ENCODE results near the gene MAML2.
"Not testable (repeated sequence)": the region's sequence is repeated elsewhere in the genome, so short reads cannot be mapped to it uniquely, and the experiment has no call there.

The MAML2 gene

GRCh38 chr11:96271352-96271751 lies 71.6 kb downstream of the MAML2 start:
- DNase-seq (ENCODE audit: low read depth), result not testable (repeated sequence)

GRCh38 chr11:96268527-96268926 lies 74.5 kb downstream of the MAML2 start:
- not testable (repeated sequence) for DNase-seq (ENCODE audit: low read depth)

GRCh38 chr11:96267496-96268032 lies 75.4 kb downstream of the MAML2 start:
- DNase-seq (ENCODE audit: low read depth), result no peak

- no peak for DNase-seq (ENCODE audit: low read depth)
These were observed 75.9 kb downstream of the MAML2 start for GRCh38 chr11:96267001-96267495.

- DNase-seq (ENCODE audit: low read depth), result no peak
These were observed 77.0 kb downstream of the MAML2 start for GRCh38 chr11:96265972-96266371.

- DNase-seq (ENCODE audit: low read depth), result no peak
These were observed 77.7 kb downstream of the MAML2 start for GRCh38 chr11:96265220-96265737.

GRCh38 chr11:96264364-96264763 lies 78.6 kb downstream of the MAML2 start:
- DNase-seq (ENCODE audit: low read depth), result no peak

- peak; percentile 61 for DNase-seq (ENCODE audit: low read depth)
These were observed 79.7 kb downstream of the MAML2 start for GRCh38 chr11:96263238-96263763.

GRCh38 chr11:96260532-96260931 lies 82.5 kb downstream of the MAML2 start:
- DNase-seq (ENCODE audit: low read depth), result no peak

GRCh38 chr11:96260067-96260511 lies 82.9 kb downstream of the MAML2 start:
- no peak for DNase-seq (ENCODE audit: low read depth)

- peak; percentile 57 for DNase-seq (ENCODE audit: low read depth)
These were observed 83.7 kb downstream of the MAML2 start for GRCh38 chr11:96259134-96259830.

- DNase-seq (ENCODE audit: low read depth), result no peak
These were observed 84.7 kb downstream of the MAML2 start for GRCh38 chr11:96257972-96258934.

- DNase-seq (ENCODE audit: low read depth), result no peak
These were observed 86.0 kb downstream of the MAML2 start for GRCh38 chr11:96257036-96257435.

- no peak for DNase-seq (ENCODE audit: low read depth)
These were observed 86.6 kb downstream of the MAML2 start for GRCh38 chr11:96256215-96257011.

- DNase-seq (ENCODE audit: low read depth), result no peak
These were observed 88.1 kb downstream of the MAML2 start for GRCh38 chr11:96254854-96255253.

GRCh38 chr11:96254087-96254486 lies 88.9 kb downstream of the MAML2 start:
- DNase-seq (ENCODE audit: low read depth), result no peak

GRCh38 chr11:96246718-96247552 lies 96.1 kb downstream of the MAML2 start:
- DNase-seq (ENCODE audit: low read depth), result no peak

GRCh38 chr11:96242971-96243647 lies 99.9 kb downstream of the MAML2 start:
- peak; percentile 96 for DNase-seq (ENCODE audit: low read depth)

- DNase-seq (ENCODE audit: low read depth), result no peak
These were observed 100.7 kb downstream of the MAML2 start for GRCh38 chr11:96242191-96242847.
